Nephron (organoid): ENCODE data around the gene GALNT16.

Experiments used
- H3K27ac Mint-ChIP-seq, 3 experiments: 2 replicates each; pipeline ENCODE4 v1.8.0; 2020; ENCODE audit warnings: mixed read lengths in 3 of 3, mild to moderate bottlenecking in 2 of 3, moderate library complexity in 1 of 3
- H3K27me3 Mint-ChIP-seq: 2 replicates; pipeline ENCODE4 v1.8.0; 2021; ENCODE audit warnings: low read depth, mild to moderate bottlenecking, moderate library complexity, mixed read lengths
- H3K36me3 Mint-ChIP-seq: 2 replicates; pipeline ENCODE4 v1.8.0; 2020; ENCODE audit warnings: low read depth, mixed read lengths
- H3K4me1 Mint-ChIP-seq: 2 replicates; pipeline ENCODE4 v1.8.0; 2020; ENCODE audit warnings: mixed read lengths
- H3K4me3 Mint-ChIP-seq, 3 experiments: 2 replicates each; pipeline ENCODE4 v1.8.0; 2020; ENCODE audit warnings: mild to moderate bottlenecking in 3 of 3, mixed read lengths in 3 of 3, moderate library complexity in 2 of 3
- H3K9me3 Mint-ChIP-seq: 2 replicates; pipeline ENCODE4 v1.8.0; 2020; ENCODE audit warnings: mixed read lengths
- CTCF ChIP-seq, 3 experiments: fragments of 200-600 bp; sonication (generic); IDR thresholded peaks; one replicate each; pipeline ENCODE4 v1.5.0; 2021; ENCODE audit warnings: antibody characterized with exemption in 3 of 3; ENCODE audit not compliant: unreplicated experiment in 3 of 3

GALNT16 gene

DNA sequence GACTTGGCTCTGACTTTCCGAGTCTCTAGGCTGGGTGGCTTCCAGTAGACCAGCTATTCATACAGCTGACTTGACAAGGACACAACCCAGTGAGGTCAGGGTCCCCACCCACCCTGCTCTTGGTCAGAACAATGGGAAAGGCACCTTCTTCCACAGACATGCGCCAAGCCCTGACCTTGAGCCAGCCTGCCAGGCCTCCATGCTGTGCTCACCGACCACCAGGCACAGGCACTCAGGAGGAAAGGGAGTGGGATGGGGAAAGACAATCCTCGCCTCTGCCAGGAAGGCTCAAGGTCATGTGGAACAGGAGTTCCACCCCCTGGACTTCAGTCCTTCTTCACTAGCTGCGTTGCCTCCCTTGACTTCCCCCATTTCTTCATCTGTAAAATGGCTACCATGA, 31.4 kb downstream of the GALNT16 start:
- Mint-ChIP-seq H3K4me3 (no peak overlapping the region), H3K9me3 (no peaks in the 10 kb centered on the region), H3K36me3 (no peaks in the 10 kb centered on the region), H3K27me3 (peaks cover 6% of the 10 kb centered on the region), H3K4me1 (peaks cover 33% of the 10 kb centered on the region), H3K27ac (no peak overlapping the region)
- no peak for TF ChIP-seq CTCF (IDR thresholded peaks at IDR 0.05; ENCODE audit: unreplicated experiment in 3 of 3)

GRCh38 chr14:69291891-69292561, 32.1 kb downstream of the GALNT16 start:
- Mint-ChIP-seq H3K4me1 (peaks cover 30% of the 10 kb centered on the region), H3K4me3 (no peak overlapping the region), H3K9me3 (no peaks in the 10 kb centered on the region), H3K27ac (no peak overlapping the region), H3K27me3 (peaks cover 6% of the 10 kb centered on the region), H3K36me3 (no peaks in the 10 kb centered on the region)
- no peak for TF ChIP-seq CTCF (IDR thresholded peaks at IDR 0.05; ENCODE audit: unreplicated experiment in 3 of 3)

- Mint-ChIP-seq H3K9me3 (no peaks in the 10 kb centered on the region), H3K27me3 (peaks cover 11% of the 10 kb centered on the region), H3K27ac (no peak overlapping the region), H3K4me3 (no peak overlapping the region), H3K36me3 (no peaks in the 10 kb centered on the region), H3K4me1 (no peaks in the 10 kb centered on the region)
- TF ChIP-seq CTCF (IDR thresholded peaks at IDR 0.05; ENCODE audit: unreplicated experiment in 3 of 3): no peak
Measured at GRCh38 chr14:69298131-69299071, 38.4 kb downstream of the GALNT16 start.

DNA sequence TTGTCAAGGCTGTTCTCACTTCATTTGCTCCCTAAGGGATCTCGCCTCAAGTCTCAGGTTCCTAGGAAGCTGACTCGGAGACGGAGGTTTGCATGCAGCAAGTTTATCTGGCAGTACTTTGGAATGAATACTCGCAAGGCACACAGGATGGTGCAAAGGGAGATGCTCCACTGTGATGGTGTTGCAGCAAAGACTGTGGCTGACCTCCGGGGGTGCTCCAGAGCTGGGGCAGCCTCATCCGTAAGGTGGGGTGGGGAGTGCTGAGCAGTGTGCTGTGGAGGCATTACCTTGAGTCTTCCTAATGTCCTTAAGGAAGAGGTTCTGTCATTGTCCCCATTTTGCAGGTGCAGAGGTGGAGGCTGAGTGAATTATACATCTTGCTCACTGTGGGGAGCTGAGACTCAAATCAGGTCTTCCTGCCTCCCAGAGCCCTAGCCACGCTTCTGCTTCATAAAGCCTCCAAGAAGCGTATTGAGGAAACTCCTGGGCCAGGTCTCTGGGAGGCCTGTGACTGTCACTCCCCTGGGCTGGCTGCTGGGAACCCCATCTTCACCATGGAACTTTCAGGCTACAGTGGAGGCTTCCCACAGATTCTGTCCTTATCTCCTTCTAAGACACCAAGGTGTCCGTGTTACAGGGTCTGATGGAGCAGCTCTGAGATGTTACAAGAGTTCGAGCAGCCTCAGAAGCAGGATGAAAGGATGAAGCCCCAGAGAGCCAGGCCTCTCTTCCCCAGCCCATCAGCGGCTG, 39.5 kb downstream of the GALNT16 start:
- peaks cover 11% of the 10 kb centered on the region for H3K27me3 Mint-ChIP-seq
- TF ChIP-seq CTCF (IDR thresholded peaks at IDR 0.05; ENCODE audit: unreplicated experiment in 3 of 3): no peak
- H3K27ac Mint-ChIP-seq: no peak overlapping the region
- no peaks in the 10 kb centered on the region for H3K9me3 Mint-ChIP-seq
- H3K4me1 Mint-ChIP-seq: no peaks in the 10 kb centered on the region
- no peaks in the 10 kb centered on the region for H3K36me3 Mint-ChIP-seq
- H3K4me3 Mint-ChIP-seq: no peak overlapping the region

DNA sequence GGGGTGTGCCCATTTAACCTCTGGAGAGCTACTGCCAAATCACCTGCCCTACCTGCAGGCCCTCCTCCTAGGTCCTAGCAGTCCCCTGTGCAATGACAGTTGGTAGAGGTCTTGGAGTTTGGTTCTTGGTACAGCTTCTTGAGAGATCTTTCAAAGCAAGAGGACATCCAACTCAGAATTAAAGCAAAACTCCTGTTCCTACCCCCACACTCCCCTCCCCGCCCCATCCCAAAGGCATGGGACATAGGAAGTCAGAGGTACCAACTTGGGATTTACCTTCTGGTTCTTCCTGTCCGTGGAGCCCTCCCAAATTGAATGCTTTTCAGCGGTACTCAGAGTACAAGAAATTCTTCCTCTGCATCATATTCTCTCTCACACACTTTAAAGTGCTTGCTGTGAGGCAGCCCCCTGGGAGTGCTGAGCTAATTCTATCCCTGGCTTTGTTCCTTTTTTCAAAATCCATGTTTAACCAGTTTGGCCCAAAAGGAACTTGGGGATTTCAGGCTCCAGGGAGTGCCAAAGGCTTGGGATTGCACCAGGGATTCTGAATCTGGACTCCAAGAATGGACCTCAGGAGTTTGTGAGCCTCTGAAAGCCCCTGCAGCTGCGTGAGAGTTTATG, 40.8 kb downstream of the GALNT16 start:
- Mint-ChIP-seq H3K27me3 (peaks cover 11% of the 10 kb centered on the region), H3K4me1 (no peaks in the 10 kb centered on the region), H3K27ac (no peak overlapping the region), H3K36me3 (no peaks in the 10 kb centered on the region), H3K4me3 (no peak overlapping the region), H3K9me3 (no peaks in the 10 kb centered on the region)
- no peak for TF ChIP-seq CTCF (IDR thresholded peaks at IDR 0.05; ENCODE audit: unreplicated experiment in 3 of 3)
